HG03378 (cell line): ENCODE results near the gene AUTS2.

Source experiments
- ATAC-seq: cut with Tn5 transposase; IDR thresholded peaks from one replicate; pipeline ENCODE4 v1.9.1; 2021; ENCODE audit warnings: mild to moderate bottlenecking, moderate library complexity; ENCODE audit not compliant: unreplicated experiment

Gene AUTS2

DNA sequence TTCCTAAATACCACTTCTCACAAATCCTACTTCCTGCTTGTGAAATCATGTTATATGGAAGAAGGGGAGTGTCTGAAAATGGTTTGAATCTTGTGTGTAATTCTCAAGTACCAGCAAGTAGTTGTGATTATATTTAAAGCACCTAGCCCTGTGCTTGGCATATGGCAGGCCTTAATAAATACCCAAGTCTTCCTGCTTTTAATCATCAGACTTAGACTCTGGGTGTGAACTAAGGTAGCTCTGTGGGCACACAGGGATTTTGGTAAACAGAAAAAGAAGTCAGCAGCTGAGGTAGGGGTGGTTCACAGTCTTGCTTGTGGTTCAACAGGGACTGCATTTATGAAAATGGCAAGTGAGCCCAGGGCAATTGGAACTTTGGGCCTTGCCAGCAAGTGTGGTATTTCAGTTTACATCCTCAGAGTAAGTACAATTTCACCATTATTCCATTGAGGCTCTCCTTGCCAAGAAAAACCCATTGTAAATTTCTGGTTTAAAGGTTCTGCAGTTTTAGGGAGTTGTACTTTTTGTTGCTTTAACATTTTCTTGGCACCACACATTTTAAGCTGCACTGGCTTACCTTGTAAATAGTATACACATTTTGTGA lies 215.5 kb downstream of the AUTS2 start:
- ATAC-seq, result no peak

DNA sequence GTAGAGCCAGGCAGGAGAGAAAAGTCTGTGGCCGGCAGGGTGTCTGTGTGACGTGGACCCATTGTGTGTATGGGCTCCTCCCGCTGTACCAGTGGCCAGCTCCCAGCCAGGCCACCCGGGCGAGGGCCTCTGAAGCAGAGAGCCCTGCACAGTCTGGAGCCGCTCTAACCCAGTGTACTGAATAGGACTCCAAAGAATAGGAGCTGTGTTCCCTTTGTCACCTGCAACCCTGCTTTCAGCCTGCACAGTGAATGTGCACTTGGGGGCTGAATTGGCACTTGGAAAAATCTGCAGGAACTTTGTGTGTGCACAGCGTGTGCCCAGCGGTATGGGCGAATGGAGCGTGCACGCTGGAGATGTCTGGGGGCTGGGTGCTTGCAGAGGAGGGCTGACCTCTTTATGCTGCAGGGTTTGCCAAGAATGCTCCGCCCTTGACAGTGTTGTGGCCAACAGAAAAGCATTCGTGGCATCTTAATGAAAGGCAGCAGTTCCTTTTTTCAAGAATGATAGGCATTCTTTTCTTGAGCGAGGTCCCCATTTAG lies 216.2 kb downstream of the AUTS2 start:
- ATAC-seq, result no peak

DNA sequence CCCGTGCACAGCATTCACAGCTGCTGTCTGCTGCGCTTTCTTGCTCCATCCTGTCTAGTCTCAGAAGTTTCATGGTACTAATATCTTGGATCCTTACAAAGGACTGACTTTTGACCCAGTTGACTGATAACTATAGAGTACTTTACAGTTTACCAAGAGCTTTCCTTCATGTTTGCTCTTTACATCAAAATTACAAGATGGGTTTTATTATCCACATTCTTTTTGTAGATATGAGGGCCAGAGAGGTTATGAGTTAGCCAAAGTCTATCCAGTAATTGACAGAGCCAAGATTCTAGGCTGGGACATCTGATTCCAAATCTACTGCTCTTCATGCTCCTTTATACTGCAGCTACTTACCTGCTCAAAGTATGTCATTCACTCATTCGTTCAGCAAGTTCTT lies 218.2 kb downstream of the AUTS2 start:
- no peak for ATAC-seq

DNA sequence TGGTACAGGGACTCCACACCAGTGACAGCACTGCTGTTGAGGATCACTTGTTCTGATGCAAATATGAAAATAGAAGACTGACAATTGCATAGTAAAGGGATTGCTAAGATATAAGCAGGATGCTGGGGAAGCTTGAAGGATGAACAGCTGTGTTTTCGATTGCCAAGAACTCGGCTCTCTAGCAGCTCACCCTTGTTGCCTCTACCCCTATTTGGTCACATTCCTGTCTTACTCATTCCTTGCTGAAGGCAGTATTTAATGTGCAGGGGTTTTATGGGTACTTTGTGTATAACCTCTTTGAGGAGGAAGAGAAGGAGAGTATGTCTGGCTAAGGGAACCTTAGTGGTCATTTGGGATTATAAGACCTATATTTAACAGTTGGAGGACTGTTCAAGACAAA lies 218.8 kb downstream of the AUTS2 start:
- ATAC-seq, result no peak

DNA sequence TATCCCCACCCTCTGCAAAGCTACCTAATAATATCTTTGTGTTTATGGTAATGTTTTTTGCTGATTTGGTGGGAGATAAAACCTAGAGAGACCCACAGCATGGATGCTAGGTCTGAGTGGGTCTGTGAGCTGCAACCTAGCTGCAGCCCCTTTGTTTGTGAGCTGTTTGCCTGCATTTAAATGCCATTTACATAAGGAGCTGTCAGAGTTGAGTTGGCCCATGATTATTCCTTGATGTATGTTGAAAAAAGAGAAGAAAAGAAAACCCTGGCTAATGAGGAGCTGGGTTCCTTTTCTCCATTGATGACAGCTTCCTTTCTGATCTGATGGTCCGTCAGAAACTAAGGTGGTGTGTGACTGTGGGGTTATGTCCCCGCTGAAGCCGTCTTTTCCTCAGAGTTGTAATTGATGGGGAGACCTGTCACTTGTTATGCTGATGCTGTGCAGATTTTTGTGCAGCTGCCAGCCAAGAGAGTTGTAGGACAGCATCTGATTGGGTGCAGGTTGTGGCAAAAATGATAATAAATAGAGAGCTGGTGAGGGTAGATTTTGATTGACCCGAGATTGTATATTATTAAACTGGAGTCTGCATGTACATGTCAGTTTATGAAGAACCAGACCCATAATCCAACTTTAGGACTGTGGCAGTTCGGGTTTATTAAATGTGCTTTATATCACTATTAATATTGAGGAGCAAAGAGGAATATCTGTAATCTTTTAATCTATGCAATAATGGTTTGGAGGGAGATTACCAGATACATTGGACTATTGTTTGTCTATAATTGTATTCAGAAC lies 219.8 kb downstream of the AUTS2 start:
- no peak for ATAC-seq

DNA sequence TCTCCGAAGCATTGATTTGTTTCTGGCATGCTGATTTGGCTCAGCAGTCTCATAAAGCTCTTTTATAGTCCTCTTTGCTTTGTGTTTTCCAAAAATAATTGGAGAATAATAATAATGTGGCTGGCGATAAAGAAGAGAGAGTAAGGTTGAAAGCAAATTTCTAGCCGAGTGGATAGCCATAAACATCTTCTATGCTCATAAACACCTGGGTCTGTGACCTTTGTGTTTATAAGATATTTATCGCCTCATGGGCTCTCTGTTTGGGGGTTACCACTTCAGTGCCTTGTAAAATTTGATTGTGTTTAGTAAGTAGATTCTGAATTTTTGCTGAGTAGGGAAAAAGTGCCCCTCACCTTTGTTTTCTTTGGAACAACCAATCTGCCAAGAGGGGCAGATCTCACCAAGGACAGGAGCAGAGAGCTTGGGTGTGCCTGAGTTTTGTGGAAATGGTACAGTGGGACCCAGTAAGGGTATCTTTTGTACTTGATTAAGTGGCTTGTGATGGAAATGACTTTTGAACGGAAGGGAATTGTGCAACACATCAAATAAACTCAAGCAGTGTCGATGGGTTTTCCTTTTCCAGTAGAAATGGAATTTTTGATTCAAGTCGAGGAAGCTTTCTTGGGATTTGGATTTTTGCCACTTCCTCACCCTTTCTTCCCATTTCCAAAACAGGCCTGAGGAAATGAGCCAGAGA lies 220.5 kb downstream of the AUTS2 start:
- no peak for ATAC-seq

DNA sequence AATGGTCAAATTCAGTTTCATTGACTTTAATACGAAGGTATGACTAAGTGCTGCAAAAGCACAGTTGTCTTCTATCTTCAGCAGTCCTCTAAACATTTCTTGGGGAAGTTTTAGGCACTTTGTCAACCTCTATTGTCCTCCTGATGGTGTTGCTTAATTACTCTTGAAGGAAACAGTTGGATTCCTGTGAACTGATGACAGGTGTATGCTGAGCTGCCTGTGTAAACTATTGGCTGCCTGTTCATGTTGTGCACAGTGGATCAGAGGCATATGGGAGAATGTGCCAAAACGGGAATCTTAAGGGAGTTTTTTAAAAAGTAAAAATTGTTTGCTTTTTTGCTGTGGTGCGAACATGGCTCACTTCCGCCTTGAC lies 221.0 kb downstream of the AUTS2 start:
- ATAC-seq, result no peak

DNA sequence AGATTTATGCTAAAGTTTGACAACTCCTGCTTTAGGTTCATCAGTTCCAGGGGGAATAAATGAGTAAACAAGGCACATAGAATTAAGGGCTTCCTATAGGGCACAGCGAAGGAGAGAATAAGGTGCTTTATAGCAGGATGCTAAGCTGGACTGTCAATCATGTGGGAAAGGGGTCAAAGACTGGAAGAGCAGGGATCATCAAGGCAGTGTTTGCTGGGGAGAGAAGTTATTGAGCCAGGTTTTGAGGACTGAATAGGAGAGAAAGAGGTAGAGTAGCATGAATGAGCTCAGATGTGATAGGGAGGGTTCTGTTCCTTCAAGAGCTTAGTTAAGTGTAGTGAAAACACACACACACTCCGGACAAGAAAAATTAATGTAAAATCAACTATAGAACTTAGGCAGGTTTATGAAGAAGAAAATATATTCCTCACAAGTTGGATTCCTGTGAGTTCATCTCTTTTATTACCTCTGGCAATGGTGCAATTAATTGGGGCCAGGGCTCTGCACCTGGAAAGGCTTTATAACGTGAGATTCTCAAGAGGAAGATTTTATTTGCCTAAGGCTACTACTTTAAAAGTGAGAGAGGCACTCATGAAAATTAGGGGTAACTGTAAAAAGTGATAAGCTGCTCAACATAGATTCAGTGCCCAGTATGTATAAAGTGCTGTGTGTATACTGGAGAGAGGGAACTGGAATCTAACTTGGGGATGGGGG lies 222.4 kb downstream of the AUTS2 start:
- no peak for ATAC-seq

DNA sequence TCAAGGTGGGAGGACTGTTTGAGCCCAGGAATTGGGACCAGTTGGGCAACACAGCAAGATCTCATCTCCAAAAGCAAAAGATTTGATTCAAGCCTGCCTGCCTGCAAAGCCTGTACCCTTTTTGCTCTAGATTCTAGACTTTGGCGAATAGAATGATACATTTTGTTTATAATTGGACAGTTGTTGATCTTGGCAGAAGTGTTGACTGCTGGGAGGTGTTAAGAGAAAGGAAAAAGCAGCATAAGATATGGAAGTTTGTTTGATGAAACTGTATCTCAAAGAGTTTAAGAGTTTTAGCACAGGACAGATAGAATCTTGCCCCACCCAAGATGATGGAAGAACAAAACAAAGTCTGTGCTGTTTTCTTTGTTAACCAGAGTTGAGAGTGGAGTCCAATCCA lies 224.1 kb downstream of the AUTS2 start:
- no peak for ATAC-seq

DNA sequence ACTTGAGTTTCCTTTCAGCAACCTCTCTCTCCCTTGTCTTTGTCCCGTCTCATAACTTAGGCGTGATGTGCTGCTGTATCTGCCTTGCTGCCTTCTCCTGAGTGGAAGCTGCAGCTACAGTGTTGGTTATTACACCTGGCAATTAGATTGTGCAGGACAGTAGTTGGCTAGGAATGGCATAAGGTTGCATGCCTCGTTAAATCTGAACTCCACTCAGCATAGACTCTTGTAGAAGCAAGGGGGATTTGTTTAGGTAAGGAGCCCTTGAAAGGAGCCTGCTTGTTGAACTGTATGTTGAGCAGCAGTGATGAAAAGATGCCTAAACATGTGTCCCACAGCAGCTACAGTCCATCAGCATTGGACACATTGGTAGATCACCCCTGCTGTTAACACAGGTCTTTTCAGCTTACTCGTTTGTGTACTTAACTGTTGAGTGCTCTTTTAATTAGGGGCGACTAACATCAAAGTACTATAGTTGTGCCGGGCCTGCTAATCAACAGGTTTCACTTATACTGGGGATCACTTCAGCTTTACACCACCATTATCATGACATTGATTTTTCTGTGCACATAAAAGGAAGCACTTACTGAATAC lies 225.0 kb downstream of the AUTS2 start:
- no peak for ATAC-seq

DNA sequence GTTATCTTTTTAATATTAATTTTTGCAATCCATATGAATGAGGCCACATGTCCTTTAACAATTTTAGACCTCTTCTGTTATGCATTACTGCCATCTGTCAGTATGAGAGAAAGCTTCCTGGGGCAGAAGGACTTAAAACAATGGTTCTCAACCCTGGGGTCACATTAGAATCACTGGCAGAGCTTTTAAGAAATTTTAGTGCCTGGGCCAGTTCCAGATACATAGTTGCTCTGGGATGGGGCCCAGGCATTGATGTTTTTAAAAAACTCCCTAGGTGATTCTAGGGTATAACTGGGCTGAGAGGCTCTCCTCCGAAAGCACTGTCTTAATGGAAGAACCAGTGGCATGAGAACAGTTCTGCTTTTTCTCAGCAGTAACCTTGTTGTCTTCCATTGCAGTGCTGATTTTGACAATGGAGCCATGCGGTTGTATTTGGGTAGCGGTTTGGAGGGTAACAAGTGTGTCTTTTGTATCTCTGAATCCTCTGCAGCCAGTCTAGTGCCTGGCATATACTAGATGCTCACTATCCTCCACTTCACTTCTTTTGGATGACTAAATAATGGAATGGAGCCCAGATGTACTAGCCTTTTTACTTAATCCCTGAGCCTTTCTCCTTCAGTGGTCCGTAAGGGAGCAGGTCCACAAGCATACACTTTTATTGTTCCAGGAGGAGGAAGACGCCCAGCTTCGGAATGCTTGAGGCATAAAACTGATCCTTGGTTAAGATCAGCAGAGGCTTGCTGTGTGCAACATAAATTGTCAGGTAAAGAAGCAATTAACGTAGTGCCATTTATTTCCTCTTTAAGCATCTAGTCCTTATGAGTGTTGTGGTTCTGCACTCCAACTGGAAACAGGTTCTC lies 227.1 kb downstream of the AUTS2 start:
- ATAC-seq, result no peak

DNA sequence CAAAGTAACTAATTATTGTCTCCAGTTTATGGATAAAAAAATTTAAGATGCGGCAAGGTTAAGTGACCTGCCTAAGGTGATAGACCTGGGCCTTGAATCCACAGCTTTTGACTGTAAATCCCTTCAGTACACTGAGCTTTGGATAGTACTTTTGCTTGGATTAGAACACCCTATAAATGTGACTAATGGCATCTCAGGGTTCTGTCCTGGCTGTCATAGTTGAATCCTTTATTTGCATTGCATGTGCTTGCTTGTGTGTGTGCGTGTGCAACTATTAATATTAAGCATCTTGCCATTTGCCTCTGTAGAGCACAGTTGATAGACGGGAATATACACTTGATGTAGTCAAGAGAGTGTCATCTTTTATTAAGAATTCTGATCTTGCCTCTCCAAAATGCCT lies 228.0 kb downstream of the AUTS2 start:
- ATAC-seq, result no peak

DNA sequence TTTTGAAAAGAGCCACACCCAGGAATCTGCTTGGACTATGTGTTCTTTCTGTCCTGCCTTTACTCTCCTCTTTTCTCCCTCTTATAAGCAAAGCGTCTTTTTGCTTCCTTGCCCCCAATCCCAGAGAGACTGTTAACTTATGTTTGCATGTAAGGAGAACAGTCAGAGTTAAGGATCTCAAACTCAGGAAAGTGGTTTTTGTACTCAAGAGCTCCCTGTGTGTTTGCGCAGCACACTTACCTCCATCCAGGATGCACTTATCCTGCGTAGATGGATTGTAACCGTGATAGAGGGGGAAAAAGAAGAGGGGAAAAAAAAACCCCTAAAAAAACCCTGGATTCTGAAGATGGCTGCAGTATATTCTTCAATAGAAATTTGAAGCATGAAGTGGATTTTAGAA lies 228.9 kb downstream of the AUTS2 start:
- ATAC-seq, result no peak

DNA sequence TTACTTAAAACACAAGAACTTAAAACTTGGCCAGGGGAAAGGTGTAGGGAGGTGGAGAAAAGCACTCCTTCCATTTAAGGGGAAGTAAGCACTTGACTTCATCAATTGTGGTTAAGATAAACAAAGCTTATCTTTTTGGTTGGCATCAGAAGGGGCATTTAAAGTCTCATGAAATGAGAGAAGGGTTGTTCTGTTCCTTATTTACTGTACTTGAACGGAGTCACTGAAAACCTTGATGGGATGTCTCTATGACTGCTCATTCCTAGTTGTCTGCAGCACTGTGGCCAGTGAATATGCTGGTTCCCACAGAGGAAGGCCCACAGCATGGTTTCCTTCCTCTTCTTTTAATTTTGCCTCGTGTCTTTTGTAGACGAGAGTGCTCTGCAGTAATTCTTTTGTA lies 229.3 kb downstream of the AUTS2 start:
- ATAC-seq, result no peak

DNA sequence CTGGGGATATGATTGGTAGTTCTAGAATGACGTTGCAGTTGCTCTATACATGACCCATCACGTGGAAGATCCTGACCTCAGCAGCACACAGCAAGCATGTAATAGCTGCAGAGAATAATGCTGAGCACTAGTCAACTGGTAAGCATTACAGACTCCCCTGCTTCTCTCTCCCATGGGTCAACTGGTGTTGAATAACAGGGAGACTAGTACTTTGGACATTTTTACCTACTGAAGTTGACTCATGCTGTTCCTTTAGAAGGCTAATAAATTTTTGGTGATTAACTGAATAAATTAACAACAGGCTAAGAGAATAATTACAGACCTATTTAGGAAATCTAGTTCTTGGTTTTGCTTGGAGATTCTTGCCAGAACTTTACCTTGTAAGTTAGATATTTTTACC lies 234.1 kb downstream of the AUTS2 start:
- no peak for ATAC-seq

DNA sequence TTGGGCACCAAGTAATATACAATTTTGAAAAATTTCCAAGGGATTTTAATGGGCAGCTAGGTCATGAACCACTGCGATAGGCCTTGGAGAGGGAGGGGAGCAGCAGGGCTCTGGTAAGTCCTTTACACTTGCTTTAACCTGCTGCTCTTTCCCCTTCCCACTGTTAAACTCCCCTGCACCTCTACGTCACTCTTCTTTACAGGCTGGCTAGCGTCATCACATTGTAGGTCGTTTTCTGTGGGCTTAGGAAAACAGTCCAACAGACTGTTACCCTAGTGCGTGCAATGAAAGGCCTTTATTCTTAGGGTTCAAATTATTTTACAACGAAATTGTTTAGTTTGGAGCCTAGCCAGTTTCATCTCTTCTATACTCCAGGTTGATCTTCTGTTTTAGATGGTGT lies 235.7 kb downstream of the AUTS2 start:
- ATAC-seq, result no peak

DNA sequence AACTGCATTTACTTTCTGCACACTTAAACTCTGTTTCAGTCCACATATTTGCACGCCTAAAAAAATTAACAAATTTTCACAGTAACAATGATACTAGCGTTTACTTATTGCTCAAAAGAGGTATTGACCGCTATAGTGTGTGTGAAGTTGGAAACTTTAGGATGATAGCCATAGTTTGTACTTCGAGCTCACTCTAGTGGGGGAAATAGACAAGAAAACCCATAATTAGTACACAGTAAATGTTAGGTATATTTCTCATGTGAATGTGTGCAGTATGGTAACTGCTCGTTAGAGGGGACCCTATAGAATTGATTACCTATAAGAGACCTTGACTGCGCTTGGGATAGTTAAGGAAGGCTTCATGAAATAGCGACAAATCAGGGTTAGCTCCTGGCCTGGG lies 238.4 kb downstream of the AUTS2 start:
- ATAC-seq, result no peak

DNA sequence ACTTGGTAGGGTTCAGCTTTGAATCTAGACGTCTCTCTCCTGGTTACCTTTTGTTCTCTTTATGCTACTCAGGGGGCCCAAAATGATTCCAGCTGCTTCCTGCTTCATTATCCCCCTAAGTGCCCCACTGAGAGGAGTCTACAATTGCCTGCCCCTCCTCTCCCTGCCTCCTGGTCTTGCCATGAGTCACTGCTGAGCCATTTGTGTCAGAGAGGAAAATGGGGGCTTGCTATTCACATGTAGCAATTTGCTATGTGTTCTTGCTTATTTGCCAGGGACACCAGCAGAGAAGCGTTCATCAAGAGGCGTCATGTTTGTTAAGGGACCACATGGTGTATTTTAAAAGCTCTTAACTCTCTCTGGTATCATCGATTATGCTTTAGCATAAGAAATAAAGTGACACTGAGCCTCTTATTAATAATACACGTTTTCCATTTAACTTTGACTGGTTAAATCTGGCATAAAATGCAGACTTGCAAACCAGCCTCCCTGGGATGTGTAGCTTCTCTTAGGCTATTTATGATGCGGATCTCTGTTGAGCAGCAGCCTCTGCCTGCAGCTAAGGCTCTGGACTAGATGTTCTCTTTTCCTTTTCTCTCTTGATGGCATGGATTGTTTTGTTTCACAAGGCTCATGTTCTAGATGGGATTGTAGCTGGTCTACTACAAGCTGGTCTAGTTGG lies 239.3 kb downstream of the AUTS2 start:
- ATAC-seq, result no peak

DNA sequence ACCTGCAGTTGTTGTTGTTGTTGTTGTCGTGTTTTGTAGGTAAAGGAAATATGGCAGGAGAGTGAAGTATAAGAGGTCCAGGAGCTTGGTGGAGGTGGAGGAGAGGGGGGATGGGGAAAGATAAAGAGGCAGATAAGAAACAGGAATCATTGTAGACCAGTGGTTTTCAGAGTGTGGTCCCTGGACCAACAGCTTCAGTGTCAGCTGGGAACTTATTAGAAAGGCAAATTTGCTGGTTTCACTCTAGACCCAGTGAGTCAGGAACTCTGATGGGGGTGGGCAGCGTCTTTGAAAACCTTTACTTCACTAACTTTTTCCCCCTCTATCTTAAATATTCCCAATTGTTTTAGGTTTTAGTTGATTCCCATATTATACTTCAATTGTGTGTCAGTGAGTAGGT lies 241.5 kb downstream of the AUTS2 start:
- no peak for ATAC-seq
